Skeletal muscle tissue (tissue), 4 donors: Measurements from ENCODE around the gene PLCB1. TPM values are rescaled to one million over a fixed set of nuclear protein-coding genes. Genes with fewer than 3 reads are reported as not detected.

Source experiments
- H3K27ac ChIP-seq: one replicate; pipeline ENCODE4 v1.7.0; 2013; ENCODE audit warnings: mild to moderate bottlenecking, low read depth, low read length, inconsistent platforms
- H3K27me3 ChIP-seq, 3 donors: one replicate each; pipeline ENCODE4 v1.7.0; 2013; ENCODE audit warnings: low read length in 3 of 3; ENCODE audit not compliant: control insufficient read depth in 3 of 3, insufficient read depth in 3 of 3
- H3K36me3 ChIP-seq, 3 donors: one replicate each; pipeline ENCODE4 v1.7.0; 2013; ENCODE audit warnings: low read length in 3 of 3; ENCODE audit not compliant: control insufficient read depth in 3 of 3, insufficient read depth in 3 of 3
- H3K4me1 ChIP-seq, 3 donors: one replicate each; pipeline ENCODE4 v1.7.0; 2013; ENCODE audit warnings: low read length in 3 of 3, mild to moderate bottlenecking in 3 of 3; ENCODE audit not compliant: control insufficient read depth in 3 of 3, insufficient read depth in 3 of 3
- H3K4me3 ChIP-seq, 3 donors: one replicate each; pipeline ENCODE4 v1.7.0; 2013; ENCODE audit warnings: low read length in 3 of 3
- H3K9ac ChIP-seq, 3 donors: one replicate each; pipeline ENCODE4 v1.7.0; 2013; ENCODE audit warnings: low read length in 3 of 3, mild to moderate bottlenecking in 3 of 3, moderate library complexity in 2 of 3, low read depth in 1 of 3
- H3K9me3 ChIP-seq, 3 donors: one replicate each; pipeline ENCODE4 v1.7.0; 2013; ENCODE audit warnings: low read length in 3 of 3; ENCODE audit not compliant: control insufficient read depth in 3 of 3
- total RNA-seq: library from RNA; depleted of rRNA; stranded (reverse); fragments of >200 nt; gene quantifications from one replicate; pipeline ENCODE4 v1.2.3, GENCODE V29; 2014
- donor health status: Osteomylitis.

The PLCB1 gene
- total RNA-seq, 1 donor from 2014 or later, result 13.0 TPM

DNA sequence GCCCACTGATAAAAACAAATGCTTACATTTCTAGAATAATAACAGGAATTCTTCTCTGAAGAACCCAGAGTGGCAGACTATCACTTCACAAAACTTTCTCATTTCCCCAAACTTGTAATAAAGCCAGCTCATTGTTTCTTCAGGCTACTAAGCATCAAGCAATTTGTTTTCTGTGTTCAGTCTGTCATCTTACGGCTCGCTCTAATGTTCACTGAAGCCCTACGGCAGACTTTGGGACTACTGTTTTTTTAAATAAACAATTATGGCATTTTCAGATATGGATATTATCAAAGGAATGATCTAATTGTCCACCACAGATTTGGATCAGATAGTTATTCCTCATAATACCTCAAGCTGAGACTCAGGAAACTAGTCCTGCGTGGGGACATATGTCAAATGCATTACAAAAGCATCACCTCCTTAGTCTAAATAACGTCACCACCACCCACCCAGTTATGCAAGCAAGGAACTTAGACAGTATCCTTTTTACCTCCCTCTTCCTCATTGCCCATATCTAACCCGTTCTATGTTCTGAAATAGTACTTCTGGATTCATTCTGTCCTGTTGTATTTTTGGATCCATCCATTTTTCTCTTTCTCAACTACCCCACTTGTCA lies 415.1 kb downstream of the PLCB1 start:
- no peaks in the 10 kb centered on the region for H3K27me3 ChIP-seq
- H3K9me3 ChIP-seq, result no peaks in the 10 kb centered on the region
- H3K27ac ChIP-seq, result no peak overlapping the region
- H3K4me3 ChIP-seq, result no peak overlapping the region
- no peaks in the 10 kb centered on the region for H3K4me1 ChIP-seq
- H3K9ac ChIP-seq, result no peak overlapping the region
- no peaks in the 10 kb centered on the region for H3K36me3 ChIP-seq

- no peak overlapping the region for H3K27ac ChIP-seq
- no peaks in the 10 kb centered on the region for H3K27me3 ChIP-seq
- H3K9me3 ChIP-seq, result no peaks in the 10 kb centered on the region
- H3K4me1 ChIP-seq, result no peaks in the 10 kb centered on the region
- H3K9ac ChIP-seq, result no peak overlapping the region
- no peak overlapping the region for H3K4me3 ChIP-seq
- no peaks in the 10 kb centered on the region for H3K36me3 ChIP-seq
These were observed 416.0 kb downstream of the PLCB1 start for GRCh38 chr20:8547968-8548588.

- no peak overlapping the region for H3K9ac ChIP-seq
- no peak overlapping the region for H3K4me3 ChIP-seq
- H3K4me1 ChIP-seq, result no peaks in the 10 kb centered on the region
- no peaks in the 10 kb centered on the region for H3K27me3 ChIP-seq
- H3K9me3 ChIP-seq, result no peaks in the 10 kb centered on the region
- no peak overlapping the region for H3K27ac ChIP-seq
- H3K36me3 ChIP-seq, result no peaks in the 10 kb centered on the region
These were observed 417.1 kb downstream of the PLCB1 start for GRCh38 chr20:8549192-8549591.

- Histone ChIP-seq H3K36me3 (no peaks in the 10 kb centered on the region), H3K27ac (no peak overlapping the region), H3K4me1 (no peaks in the 10 kb centered on the region), H3K4me3 (no peak overlapping the region), H3K9me3 (no peaks in the 10 kb centered on the region), H3K27me3 (no peaks in the 10 kb centered on the region), H3K9ac (no peak overlapping the region)
These were observed 425.6 kb downstream of the PLCB1 start for GRCh38 chr20:8557711-8558110.

- H3K4me3 ChIP-seq, result no peak overlapping the region
- H3K9me3 ChIP-seq, result no peaks in the 10 kb centered on the region
- H3K9ac ChIP-seq, result no peak overlapping the region
- no peaks in the 10 kb centered on the region for H3K27me3 ChIP-seq
- no peaks in the 10 kb centered on the region for H3K4me1 ChIP-seq
- no peaks in the 10 kb centered on the region for H3K36me3 ChIP-seq
- no peak overlapping the region for H3K27ac ChIP-seq
These were observed 430.3 kb downstream of the PLCB1 start for GRCh38 chr20:8562356-8562755.

GRCh38 chr20:8568075-8568474 lies 436.0 kb downstream of the PLCB1 start:
- H3K4me1 ChIP-seq, result no peaks in the 10 kb centered on the region
- no peaks in the 10 kb centered on the region for H3K27me3 ChIP-seq
- no peaks in the 10 kb centered on the region for H3K9me3 ChIP-seq
- H3K27ac ChIP-seq, result no peak overlapping the region
- no peak overlapping the region for H3K4me3 ChIP-seq
- no peak overlapping the region for H3K9ac ChIP-seq
- H3K36me3 ChIP-seq, result no peaks in the 10 kb centered on the region

- no peak overlapping the region for H3K4me3 ChIP-seq
- H3K36me3 ChIP-seq, result no peaks in the 10 kb centered on the region
- H3K9me3 ChIP-seq, result no peaks in the 10 kb centered on the region
- H3K27me3 ChIP-seq, result no peaks in the 10 kb centered on the region
- no peaks in the 10 kb centered on the region for H3K4me1 ChIP-seq
- H3K27ac ChIP-seq, result no peak overlapping the region
- no peak overlapping the region for H3K9ac ChIP-seq
These were observed 437.7 kb downstream of the PLCB1 start for GRCh38 chr20:8569766-8570165.

DNA sequence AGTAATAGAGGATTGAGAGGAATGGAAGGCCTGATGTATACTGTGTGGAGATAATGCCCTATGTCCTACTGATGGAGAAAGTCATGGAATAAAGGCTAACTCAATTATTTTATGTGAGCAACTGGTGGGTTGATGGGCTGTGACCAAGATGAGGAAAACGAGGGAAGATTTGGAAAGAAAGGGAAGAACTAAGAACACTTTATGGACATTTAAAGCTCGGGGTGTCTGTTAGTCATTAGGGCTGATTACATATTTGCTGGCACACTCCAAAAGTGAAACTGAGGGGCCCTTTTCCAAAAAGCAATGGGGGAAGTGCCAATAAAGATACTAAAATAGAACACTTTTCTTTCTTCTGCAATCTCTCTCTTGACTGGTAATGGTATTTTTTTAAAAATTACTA lies 439.5 kb downstream of the PLCB1 start:
- H3K9me3 ChIP-seq, result no peaks in the 10 kb centered on the region

DNA sequence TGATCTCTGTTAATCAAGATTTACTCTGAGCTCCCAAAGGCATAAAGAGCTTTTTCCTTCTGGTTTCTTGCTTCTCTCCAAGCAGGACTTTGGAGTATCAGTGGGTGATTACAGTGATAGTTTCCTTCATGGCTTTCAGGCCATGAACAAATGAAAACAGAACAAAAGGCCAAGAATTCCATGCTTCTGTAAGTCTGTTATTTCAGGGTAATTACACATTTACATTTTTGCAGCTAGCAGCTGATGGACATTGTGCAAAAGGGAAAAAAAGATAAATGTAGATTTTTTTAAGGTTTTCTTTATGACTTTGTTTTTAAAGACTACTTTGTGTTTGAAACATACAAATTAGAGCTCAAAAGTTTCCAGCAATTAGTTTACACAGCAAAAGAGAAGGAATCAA lies 441.6 kb downstream of the PLCB1 start:
- Histone ChIP-seq H3K4me3 (no peak overlapping the region), H3K27ac (no peak overlapping the region)

More for the DNA sequence above, 439.5 kb downstream of the PLCB1 start:
- no peak overlapping the region for H3K4me3 ChIP-seq
- H3K9ac ChIP-seq, result no peak overlapping the region
- no peak overlapping the region for H3K27ac ChIP-seq
- no peaks in the 10 kb centered on the region for H3K36me3 ChIP-seq
- H3K27me3 ChIP-seq, result no peaks in the 10 kb centered on the region
- no peaks in the 10 kb centered on the region for H3K4me1 ChIP-seq

DNA sequence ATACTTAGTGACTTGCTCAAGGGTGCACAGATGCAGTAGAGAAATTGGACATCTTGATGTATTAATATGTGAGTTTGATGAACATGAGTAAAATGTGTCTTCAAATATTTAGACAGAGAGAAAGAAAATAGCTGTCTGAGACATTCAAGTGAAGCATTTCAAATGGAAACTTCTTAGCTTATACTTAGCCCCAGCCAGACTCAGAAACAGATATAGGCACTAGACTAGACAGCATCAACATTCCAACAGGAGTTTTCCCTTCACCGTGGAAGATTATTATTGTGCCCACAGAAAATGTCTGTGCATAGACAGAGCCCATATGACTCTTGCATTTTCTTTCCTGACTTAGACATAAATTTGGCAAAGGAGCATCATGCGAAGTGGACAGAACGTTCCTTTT lies 443.0 kb downstream of the PLCB1 start:
- Histone ChIP-seq H3K4me1 (no peaks in the 10 kb centered on the region), H3K4me3 (no peak overlapping the region), H3K36me3 (no peaks in the 10 kb centered on the region)

More for the DNA sequence above, 441.6 kb downstream of the PLCB1 start:
- no peak overlapping the region for H3K9ac ChIP-seq
- no peaks in the 10 kb centered on the region for H3K4me1 ChIP-seq
- no peaks in the 10 kb centered on the region for H3K36me3 ChIP-seq
- no peaks in the 10 kb centered on the region for H3K27me3 ChIP-seq
- no peaks in the 10 kb centered on the region for H3K9me3 ChIP-seq

More for the DNA sequence above, 443.0 kb downstream of the PLCB1 start:
- H3K9me3 ChIP-seq, result no peaks in the 10 kb centered on the region
- no peak overlapping the region for H3K27ac ChIP-seq
- no peak overlapping the region for H3K9ac ChIP-seq
- H3K27me3 ChIP-seq, result no peaks in the 10 kb centered on the region
